NCI-H2196 (cell line): ENCODE data around the gene POU3F3.

Source experiments
- DNase-seq: peaks from one replicate; lab custom pipeline; 2025; ENCODE audit not compliant: unreplicated experiment; lab: John Stamatoyannopoulos, UW

Gene POU3F3

DNA sequence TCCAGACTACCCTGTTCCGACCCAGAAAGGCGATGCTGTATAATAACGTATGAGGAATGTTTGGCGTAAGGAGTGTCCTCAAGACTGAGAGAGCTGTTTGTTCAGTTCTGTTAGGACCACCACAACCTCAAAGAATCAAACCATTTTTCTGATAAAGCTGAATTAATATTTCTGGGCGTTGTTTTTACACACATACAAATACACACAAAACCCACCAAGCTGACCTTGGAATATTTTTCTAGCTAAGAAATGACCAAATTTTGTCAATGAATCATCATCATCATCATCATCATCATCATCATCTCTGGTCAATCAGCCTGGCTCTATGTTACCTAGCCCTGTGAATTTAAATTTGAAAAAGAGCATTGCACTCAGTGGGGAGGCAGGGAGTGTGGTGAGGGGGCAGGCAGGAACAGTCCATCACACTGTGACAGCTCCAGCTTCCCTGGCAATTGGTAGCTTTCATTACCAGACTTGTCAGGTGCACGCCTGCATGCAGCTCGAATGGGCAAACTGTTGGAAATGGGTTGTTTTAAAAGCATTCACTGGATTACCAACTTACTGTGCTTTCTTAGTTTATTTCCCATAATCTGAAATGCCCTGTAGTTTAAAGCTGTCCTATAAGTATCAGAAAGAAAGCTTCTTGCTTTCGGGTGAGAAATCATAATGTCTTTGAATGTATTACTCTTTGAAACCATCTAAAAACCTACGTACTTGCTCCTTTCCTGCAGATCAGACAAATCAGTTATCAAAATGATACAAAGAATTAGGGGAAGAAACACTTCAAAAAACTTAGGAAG is 6.9 kb upstream of the POU3F3 start:
- DNase-seq: no peak

DNA sequence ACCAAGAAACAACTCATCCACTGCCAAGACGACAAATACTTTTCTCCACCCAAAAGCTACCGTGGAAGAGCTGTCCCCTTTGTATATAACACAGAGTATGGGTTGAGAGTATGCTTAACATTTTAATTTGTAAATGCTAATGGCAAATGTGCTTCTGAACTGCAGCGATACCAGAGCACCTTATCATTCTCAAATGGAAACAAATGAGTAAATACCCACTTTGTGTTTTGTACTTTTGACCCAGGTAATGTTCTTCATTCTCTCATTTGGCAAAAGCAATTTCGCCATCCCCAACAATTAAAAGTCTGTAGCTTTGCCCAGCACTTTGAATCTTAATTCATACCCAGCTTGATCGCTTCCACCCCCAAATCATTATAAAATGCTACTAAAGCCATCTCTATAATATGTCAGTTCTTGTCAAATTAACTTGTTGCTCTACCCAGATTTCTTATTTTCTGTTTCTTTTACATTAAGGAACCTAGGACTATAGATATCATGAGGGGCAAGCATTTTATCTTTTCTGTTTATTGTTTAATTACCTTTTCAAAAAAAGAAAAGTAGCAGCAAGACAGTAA is 6.2 kb upstream of the POU3F3 start:
- DNase-seq: no peak

DNA sequence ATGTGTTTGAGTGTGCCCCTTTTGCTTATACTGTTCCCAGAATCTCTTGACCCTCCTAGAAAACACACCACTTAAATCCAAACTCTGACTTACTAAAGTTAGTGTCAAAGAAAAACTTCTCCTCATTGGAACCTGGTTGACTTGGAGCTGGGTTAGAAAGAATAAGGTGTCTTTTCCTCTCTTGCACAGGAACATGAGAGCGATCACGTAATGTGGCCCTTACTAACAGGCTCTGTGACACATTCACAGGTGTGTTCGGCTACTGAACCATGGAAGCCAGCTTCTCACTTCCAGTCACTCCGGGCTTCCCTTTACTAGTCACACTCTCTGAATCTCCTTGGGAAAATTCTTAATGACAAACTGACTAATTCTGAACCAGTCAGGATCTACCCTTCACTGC is 5.4 kb upstream of the POU3F3 start:
- DNase-seq: no peak

DNA sequence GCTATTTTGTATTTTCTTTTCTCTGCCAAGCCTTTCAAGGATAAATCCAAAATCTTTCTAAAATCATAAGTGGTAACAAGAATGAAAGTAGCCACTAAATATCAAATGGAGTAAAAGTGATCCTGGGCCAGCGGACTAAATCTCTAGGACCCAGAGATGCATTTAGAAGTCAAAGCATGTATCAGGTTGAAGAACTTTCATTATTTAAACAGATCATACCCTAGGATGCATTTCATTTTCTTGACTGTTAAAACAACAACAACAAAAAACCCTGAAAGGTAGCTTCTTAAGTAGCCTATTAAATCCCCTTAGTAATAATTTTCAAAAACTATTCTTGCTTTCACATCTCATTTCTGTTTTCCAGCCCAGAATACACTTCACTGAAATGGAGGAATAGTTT is 4.8 kb upstream of the POU3F3 start:
- DNase-seq: no peak

DNA sequence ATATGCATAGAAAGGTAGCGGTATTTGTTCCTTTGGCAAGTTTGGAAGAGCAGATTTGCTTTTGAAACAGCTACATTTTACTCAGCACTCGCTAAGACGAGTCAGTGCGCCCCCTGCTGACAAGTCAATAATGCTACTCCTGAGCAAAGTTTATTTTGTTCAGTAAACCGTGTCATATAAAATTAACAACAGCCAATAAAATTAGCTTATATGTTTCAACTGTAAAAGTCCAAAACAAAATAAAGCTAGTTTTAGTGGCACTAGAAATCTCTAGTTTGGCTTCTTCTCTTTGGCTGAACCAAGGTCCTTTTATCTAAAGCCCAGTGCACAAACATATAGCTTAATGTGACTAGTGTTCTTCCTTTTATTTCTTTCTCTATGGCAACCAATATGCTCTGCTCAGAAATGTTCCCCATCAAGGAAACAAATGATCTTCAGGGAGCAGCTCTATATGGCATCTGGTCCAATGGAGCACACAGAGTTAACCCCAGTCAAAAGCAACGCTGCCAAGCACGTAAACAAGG is 4.2 kb upstream of the POU3F3 start:
- DNase-seq: peak; percentile 66

DNA sequence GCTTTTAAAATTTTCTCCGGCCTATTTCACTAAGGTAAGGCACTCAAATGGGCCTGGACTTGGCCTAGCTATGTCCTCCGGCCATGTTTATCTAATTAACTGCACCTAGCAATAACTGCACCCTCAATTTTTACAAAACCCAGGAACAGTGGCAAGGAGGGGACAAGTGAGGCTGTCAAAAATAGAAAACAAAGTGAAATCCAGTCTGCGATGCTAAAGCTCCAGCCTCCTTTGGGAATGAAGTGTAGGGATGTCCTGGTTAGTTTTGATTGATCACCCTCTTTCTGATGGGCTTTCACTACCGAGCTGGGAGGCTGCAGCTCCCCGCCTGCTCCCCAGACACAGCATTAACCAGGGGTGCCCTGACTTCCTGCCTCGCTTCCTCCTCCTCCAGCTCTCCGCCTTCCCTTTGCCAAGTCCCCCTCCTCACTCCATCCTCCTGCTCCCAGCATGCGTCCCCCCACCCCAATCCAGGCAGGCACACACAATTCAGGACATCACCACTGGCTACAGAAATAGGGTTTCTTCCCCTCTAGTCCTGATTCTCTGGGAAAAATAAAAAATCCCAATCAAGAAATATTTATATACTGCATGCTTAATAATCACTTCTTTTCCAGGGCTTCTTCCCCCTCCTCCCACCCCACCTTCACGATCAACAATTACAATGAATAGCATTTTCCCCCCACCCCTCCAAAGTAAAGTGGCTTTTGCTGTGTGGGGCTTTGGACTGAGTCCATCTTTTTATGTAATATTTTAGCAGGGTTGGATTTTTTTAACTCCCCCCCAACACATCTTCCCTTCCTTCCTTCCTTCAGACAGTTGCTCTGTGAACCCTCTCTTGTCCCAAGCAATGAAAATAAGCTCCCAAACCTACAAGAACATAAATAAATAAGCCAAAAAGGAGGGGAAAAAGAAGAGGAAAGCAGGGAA is 3.3 kb upstream of the POU3F3 start:
- no peak for DNase-seq

DNA sequence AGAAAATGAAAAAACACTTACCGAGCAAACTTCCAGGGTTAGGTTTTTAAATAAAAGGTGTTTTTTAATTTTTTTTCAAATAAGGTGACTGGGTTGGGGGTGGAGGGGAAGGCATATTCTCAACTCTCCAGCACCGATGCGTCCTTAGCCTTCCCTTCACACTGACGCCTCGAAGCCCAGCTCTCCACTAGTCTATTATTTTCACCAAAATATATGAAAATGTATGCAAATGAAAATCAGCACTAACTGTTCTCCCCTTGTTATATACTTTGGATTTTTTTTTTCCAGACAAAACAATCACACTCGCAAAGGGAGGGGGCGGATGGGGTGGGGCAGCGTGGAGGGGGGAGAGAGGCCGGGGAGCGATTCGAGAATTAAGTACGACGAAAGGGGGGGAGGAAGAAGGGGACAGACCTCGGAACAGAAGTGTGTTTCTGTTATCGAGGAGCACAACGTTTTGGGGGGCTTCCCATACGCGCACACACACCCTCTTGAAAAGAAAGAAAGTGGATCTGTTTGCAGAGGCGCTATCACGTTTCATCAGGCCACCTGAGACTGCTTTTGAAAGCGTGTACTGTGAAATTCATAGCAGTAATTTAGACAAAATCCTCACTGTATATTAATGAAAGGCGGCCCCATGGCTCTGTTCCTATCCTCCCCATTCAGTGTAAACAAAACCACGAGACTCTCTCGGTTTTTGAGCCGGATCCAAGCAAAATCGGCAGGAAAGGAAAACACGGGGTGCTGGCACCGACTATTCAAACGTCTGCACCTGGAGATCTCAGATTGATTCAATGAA is 2.4 kb upstream of the POU3F3 start:
- no peak for DNase-seq

DNA sequence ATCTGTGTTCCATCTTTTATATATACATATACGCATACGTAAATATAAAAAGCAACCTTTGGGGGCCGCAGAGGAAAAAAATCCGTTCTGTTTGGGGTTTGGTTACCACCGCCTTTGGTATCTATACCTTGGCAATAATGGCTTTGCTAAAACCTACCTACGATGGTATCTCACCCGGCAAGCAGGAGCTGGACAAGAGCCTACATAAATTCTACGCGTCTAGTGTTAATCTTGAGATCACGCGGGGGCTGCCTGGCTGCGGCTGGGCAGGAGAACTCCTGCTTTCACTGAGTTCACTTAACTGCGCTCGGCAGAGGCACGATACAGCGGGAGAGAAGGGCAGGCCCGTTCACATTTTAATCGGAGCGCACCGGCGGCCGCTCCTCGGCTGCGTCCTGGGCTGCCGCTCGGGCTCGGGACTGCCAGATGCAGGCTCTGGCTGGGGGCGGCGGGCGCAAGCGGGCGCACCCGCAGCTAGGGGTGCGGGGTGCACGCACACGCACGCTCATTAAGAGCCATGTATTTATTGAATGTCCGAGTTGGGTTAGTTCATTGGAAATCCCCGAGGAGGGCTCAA is 1.7 kb upstream of the POU3F3 start:
- DNase-seq: no peak

DNA sequence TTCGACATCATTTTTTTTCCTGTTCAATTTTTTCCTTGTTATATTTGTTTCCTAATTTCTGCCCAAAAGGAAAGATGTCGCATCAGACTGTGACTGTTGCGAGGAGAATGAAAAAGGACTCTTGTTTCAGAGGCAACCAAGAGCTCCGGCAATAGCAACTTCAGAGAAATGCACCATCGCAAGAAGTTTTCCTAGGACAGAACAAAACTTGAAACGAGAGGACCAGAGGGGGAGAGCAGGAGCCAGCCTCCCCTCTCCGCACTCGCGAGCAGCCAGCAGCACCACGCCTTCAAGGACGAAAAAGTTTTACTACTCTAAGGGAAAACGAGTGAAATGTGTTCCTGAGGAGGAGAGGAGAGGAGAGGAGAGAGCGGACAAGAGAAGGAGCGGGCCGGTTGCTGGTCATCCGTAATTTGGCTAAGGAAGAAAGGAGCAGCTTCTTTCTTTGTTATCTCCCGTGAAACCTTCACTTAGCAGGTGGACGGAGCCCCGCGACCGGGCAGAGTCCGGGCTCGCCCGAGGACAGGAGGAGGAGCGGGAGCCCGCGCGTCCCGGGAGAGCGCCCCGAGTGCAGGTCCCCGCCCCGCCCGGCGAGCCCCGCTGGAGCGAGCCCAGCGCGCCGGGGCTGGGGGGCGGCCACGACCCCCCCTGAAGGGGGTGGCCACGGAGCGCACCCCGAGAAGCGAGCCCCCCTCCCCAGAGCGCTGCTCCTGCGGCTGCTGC is 744 bp downstream of the POU3F3 start:
- no peak for DNase-seq

DNA sequence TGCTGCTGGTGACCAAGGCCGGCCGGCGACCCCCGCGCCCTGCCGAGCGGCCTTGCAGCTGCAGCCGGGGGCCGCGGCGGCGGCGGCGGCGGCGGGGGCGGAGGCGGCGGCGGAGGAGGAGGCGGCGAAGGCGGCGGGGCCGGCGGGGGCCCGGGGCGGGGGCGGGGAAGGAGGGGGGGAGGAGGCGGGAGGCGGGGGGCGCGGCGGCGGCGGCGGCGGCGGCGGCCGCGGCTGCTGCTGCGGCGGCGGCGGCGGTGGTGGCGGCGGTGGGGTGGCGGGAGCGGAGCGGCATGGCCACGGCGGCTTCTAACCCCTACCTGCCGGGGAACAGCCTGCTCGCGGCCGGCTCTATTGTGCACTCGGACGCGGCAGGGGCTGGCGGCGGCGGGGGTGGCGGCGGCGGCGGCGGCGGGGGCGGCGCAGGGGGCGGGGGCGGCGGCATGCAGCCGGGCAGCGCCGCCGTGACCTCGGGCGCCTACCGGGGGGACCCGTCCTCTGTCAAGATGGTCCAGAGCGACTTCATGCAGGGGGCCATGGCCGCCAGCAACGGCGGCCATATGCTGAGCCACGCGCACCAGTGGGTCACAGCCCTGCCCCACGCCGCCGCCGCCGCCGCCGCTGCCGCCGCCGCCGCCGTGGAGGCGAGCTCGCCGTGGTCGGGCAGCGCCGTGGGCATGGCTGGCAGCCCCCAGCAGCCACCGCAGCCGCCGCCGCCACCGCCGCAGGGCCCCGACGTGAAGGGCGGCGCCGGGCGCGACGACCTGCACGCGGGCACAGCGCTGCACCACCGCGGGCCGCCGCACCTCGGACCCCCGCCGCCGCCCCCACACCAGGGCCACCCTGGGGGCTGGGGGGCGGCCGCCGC is 1.5 kb downstream of the POU3F3 start:
- DNase-seq: no peak

DNA sequence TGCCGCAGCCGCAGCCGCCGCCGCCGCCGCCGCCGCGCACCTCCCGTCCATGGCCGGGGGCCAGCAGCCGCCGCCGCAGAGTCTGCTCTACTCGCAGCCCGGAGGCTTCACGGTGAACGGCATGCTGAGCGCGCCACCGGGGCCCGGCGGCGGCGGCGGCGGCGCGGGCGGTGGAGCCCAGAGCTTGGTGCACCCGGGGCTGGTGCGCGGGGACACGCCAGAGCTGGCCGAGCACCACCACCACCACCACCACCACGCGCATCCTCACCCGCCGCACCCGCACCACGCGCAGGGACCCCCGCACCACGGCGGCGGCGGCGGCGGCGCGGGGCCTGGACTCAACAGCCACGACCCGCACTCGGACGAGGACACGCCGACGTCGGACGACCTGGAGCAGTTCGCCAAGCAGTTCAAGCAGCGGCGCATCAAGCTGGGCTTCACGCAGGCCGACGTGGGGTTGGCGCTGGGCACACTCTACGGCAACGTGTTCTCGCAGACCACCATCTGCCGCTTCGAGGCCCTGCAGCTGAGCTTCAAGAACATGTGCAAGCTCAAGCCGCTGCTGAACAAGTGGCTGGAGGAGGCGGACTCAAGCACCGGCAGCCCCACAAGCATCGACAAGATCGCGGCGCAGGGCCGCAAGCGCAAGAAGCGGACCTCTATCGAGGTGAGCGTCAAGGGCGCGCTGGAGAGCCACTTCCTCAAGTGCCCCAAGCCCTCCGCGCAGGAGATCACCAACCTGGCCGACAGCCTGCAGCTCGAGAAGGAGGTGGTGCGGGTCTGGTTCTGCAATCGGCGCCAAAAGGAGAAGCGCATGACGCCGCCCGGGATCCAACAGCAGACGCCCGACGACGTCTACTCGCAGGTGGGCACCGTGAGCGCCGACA is 2.4 kb downstream of the POU3F3 start:
- no peak for DNase-seq

DNA sequence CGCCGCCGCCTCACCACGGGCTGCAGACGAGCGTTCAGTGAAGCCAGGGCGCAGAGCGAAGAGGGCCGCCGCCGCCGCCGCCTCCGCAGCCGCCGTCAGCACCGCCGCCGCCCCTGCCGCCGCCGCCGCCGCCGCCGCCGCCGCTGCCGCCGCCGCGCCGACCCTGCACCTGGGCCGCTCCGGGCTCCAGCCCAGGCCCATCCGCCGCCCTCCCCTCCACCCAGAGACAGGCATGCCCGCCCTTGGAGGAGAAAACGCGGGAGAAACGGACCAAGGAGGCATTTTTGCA is 3.0 kb downstream of the POU3F3 start:
- no peak for DNase-seq

DNA sequence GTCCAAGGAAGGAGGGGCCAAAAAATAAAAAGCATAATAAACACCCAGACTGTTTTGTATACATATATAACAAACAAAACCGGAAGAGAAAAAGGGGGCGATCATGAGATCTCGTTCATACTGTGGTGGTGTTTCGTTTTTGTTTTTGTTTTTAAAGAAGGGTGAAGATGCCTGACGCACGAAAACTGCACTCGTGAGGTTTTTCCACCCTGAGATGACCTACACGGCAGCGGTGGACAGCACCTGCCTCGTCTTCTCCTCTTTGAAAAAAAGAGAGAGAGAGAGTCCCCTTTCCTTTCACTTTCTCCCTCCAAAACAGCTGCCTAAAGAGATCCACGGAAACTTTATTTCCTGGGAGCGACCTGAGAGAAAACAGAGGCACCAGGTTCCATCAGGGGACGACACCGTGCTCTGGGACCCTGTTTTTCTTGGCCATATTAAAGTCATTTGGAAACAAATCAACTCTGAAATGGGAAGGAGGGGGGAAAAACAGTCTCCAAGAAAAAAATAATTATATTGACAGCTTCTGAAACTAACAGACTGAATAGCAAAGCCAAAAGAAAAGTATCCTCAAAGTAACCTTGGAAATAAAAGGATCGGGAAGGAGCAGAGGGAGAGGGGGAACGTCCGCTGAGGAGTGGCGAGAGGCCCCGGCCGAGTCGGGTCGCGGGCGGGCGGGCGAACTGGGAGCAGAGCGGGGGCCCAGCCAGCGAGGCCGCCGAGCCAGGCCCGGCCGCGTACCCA is 3.5 kb downstream of the POU3F3 start:
- no peak for DNase-seq

DNA sequence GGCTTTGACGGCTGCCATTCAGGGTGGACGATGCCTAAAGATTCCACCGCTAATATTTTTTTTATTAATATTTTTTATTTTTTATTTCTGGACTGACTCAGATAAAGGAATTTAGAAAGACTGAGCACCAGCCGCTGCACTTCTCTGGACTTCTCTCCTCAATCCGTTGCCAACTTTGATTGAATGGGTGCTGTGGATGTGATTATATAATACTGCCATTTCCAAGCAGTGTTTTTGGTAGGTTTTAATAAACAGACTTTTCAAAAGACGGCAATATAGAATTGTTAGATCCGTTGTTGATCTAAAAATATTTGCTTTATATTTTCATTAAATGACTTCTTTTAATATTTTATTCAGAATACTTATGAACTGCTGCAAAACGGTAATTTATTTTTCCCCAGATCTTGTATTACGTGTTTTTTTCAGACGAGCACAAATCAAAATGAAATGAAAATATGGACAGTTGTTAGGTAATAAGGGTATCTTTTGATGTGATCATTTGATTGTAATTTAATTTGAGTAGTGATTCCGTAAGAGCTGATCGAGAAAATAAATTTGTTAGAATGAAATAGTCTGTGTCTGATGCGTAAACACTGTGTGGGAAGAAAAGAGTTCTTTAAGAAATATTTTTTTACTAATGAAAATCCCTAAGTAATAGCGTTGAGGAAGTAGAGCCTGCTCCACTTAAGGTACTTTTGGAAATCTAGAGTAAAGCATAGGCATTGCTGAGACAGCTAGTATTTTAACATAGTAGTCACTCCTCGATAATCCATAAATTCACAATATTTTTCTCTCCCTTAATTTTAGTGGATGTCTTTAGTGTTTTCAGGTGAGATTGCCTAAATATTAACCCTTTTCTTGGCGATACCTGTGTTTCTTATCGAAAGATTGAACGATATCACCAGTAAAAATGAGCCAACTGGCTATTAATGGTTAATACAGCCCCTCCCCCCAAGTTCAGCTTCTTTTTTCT is 4.4 kb downstream of the POU3F3 start:
- DNase-seq: no peak

DNA sequence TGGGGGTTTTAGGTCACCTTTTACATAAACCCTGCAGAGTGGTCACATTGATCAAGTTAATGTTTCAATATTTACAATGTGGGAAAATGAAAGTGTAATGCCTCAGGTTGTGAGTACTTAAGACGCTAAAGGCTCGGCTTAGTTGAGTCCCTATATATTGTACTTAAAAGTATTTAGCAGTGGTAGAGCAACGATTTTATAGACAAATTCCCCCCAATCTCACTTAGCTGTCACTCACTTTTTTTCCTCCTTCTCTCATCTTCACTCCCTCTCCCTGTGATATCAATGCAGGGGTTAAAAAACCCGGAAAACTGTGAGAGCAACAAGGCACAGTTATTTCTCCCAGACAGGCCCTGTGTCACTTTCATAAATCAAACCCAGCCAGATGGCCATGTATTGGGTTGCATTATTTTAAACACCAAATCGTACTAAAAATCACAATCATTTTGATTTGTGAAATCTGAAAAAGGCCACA is 5.4 kb downstream of the POU3F3 start:
- DNase-seq: no peak
